HG03342 (cell line): ENCODE measurements around the gene OR1G1.
"Not testable (repeated sequence)": the region's sequence is repeated elsewhere in the genome, so short reads cannot be mapped to it uniquely, and the experiment has no call there.

ENCODE experiments used
- ATAC-seq: cut with Tn5 transposase; IDR thresholded peaks from one replicate; pipeline ENCODE4 v1.9.1; 2021; ENCODE audit warnings: mild to moderate bottlenecking, moderate library complexity; ENCODE audit not compliant: unreplicated experiment

OR1G1 gene

DNA sequence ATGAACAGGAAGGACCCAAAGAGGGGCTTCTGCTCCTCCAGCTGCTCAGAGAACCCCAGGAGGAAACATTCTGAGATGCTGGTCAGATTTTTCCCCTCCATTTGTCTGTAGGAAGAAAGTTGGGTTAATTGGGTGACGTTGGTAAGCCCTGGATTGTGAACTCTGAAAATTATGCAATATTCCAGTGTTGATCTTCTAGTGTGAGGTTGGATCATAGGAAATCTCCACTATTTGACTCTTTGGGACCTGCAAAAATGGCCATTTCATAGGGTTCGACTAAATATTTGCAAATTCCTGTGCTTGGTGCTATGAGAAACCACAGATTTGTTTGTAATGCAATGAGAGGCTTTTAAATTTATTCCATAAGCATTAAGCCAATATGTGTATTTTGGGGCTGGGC is at the start of gene OR1G1:
Gene OR1G1 (minus strand): TSS at position 101 of the 400 bp plus-strand sequence. CDS start 0 bp downstream, at position 101.
- no peak for ATAC-seq

DNA sequence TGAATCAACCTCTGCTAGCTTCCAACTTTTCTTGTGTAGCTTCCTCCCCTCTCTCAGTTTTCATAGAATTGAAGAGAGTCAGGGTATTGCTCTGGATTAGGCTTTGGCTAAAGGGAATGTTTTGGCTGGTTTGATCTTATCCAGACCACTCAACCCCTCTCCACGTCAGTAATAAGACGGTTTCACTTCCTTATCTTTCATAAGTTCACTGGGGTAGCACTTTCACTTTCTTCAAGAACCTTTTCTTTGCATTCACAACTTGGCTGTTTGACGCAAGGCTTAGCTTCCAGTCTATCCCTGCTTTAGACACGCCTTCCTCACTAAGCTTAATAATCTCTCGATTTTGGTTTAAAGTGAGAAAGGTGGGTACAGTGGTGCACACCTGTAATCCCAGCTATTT is 40.2 kb upstream of the OR1G1 start:
- no peak for ATAC-seq

DNA sequence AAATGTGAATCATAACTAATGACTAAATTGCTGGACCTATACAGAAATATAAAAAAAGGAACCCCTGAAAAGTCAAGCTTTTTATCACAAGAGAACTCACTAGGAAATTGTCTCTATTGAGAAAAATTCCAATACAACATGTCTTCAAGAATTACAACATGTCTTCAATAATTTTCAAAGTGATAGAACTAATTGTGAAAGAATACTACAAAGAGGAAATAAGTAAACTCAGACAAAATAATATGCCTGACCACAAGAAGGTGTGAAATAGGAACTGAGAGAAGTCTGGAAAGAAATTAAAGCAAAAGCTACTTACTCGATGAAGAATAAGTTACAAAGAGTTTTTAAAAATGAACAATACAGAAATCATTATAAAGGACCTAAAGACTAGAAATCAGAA is 29.9 kb upstream of the OR1G1 start:
- ATAC-seq: no peak

DNA sequence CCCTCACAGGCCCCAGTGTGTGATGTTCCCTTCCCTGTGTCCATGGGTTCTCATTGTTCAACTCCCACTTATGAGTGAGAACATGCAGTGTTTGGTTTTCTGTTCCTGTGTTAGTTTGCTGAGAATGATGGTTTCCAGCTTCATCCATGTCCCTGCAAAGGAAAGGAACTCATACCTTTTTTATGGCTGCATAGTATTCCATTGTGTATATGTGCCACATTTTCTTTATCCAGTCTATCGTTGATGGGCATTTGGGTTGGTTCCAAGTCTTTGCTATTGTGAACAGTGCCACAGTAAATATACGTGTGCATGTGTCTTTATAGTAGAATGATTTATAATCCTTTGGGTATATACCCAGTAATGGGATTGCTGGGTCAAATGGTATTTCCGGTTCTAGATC is 10.1 kb upstream of the OR1G1 start:
- ATAC-seq: not testable (repeated sequence)

DNA sequence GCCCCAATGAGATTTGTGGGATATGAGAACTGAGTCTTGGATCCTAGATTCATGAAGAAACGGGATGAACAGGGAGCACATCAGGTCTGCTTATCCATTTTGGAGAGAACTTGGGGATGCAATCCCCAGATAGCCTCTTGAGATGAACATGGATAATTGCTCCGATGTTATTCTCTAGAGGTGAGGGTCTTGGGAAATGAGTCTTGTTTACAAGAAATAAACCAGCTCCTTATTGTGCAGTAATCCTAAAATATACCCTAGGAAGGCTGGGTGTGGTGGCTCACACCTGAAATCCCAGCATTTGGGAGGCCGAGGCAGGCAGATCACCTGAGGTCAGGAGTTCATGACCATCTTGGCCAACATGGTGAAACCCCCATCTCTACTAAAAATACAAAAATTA is 23.0 kb downstream of the OR1G1 start, which contains the start of gene OR1D2:
Gene OR1D2 (minus strand): TSS at position 101 of the 400 bp plus-strand sequence. CDS start 11,426 bp downstream, outside the sequence.
- ATAC-seq: no peak
